Activated naive CD8-positive, alpha-beta T cell (primary cell): ENCODE data around the gene LDB1.
A peak's percentile ranks its signal among the peaks of the same experiment; 100 is the strongest.

Source experiments
- H3K27ac Mint-ChIP-seq: one replicate; pipeline ENCODE4 v1.8.0; 2021; ENCODE audit warnings: mixed read lengths
- H3K27me3 Mint-ChIP-seq: one replicate; pipeline ENCODE4 v1.8.0; 2021; ENCODE audit warnings: mixed read lengths
- H3K36me3 Mint-ChIP-seq: one replicate; pipeline ENCODE4 v1.8.0; 2021; ENCODE audit warnings: mixed read lengths
- H3K4me1 Mint-ChIP-seq: one replicate; pipeline ENCODE4 v1.8.0; 2021; ENCODE audit warnings: low read depth, mixed read lengths
- H3K4me3 Mint-ChIP-seq: one replicate; pipeline ENCODE4 v1.8.0; 2021; ENCODE audit warnings: mild to moderate bottlenecking, mixed read lengths
- H3K9me3 Mint-ChIP-seq: one replicate; pipeline ENCODE4 v1.8.0; 2021; ENCODE audit warnings: low read depth, mixed read lengths

The LDB1 gene

DNA sequence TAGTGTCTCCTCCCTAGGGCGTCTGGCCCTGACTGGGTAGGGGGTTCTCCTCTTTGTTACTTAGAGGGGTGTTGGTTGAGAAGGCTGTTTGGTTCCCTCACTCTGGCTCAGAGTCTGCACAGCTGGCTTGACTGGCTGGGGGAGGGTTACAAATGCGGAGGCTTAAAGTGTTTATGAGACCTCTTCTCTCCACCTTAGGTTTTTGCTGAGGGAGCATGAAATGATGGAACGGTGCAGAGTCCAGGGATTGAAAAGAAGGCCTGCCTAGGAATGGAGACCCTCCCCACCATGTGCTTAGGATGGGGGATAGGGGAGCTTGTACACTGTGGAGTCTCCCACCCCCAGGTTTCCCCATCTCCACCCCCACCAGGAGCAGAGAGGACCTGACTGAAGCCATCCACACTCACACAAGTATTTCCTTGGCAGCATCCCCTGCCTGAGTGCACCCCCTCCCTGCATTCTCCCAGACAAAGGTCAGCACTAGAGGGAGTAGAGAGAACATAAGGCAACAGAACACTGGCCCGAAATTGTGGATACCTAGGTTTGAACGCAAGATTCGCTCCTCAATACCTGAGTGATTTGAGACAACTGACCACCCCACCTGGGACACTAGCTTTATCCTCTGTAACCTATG is 1.7 kb upstream of the LDB1 start:
- Mint-ChIP-seq H3K27ac (peak overlapping the region; percentile 93), H3K9me3 (no peaks in the 10 kb centered on the region), H3K36me3 (no peaks in the 10 kb centered on the region), H3K27me3 (no peaks in the 10 kb centered on the region), H3K4me3 (peak overlapping the region; percentile 88), H3K4me1 (peaks cover 33% of the 10 kb centered on the region)

DNA sequence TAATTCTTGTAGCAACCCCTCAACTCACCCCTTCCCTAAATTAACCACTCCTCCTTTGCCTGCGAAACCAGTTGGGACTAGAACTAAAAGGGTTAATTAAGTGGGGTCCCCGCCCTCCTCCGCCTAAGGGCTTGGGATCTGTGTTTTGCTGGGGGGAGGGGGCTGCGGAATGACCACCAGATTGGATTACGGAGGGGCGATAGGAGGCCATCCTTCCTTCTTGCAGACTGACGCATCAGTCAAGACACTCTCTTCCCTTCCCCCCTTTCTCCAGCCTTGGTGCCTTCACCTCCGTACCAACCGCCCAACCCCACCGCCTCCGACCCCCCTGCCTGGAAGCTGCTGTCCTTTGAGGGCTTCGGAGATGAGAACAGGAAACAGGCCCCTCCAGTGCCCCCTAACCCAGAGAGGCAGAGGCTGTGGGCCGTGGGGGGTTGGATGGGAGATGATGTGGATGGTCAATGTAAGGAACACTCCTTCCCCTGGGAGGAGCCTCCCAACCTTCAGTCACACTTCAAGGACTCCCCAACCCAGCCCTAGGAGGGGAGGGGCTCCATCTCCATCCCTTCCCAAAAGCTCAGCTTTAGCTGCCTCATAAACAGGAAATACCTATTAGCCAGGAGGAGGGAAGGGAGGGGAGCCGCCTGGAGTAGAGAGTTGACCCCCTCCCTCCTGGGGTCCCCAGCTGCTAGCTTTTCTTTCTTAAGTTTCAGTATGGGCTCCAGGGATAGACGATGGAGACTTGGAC is 997 bp upstream of the LDB1 start:
- H3K4me1 Mint-ChIP-seq, result peaks cover 39% of the 10 kb centered on the region
- no peaks in the 10 kb centered on the region for H3K9me3 Mint-ChIP-seq
- peak overlapping the region; percentile 88 for H3K4me3 Mint-ChIP-seq
- H3K27ac Mint-ChIP-seq, result peak overlapping the region; percentile 93
- no peaks in the 10 kb centered on the region for H3K36me3 Mint-ChIP-seq
- no peaks in the 10 kb centered on the region for H3K27me3 Mint-ChIP-seq

DNA sequence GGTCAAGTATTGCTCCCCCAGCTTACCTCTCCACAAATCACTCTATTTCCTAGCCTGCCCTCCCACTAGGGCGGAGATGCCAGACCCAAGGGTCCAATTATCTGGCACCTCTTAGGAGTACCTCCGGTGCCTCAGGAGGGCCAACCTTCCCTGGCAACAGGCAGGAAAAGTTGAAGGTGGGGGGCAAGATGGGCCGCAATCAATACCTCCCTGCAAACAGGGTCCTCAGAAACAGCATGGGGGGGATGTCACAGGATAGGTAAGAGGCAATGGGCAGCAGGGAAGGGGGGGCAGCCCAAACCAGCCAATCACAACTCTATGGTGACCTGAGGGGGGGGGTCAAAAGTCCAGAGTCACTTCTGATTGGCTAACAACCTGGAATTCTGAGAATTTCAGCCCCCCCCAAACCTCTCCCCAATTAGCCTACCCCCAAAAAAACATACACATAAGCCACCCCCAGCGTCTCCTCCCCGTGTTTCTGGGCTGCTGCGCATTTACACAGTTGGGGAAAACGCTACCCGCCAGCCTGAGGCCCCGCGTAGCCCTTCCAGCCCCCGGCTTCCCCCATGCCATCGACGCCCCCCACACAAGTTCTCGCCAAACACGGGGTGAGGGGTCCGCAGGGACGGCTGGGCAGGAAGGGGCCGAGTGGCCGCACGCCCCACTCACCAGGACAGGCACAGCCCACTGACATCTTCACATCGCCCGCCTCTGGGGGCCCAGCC is 589 bp downstream of the LDB1 start:
- H3K27ac Mint-ChIP-seq, result peak overlapping the region; percentile 96
- H3K4me3 Mint-ChIP-seq, result peak overlapping the region; percentile 93
- no peaks in the 10 kb centered on the region for H3K9me3 Mint-ChIP-seq
- H3K4me1 Mint-ChIP-seq, result peaks cover 52% of the 10 kb centered on the region
- H3K27me3 Mint-ChIP-seq, result no peaks in the 10 kb centered on the region
- H3K36me3 Mint-ChIP-seq, result no peaks in the 10 kb centered on the region

DNA sequence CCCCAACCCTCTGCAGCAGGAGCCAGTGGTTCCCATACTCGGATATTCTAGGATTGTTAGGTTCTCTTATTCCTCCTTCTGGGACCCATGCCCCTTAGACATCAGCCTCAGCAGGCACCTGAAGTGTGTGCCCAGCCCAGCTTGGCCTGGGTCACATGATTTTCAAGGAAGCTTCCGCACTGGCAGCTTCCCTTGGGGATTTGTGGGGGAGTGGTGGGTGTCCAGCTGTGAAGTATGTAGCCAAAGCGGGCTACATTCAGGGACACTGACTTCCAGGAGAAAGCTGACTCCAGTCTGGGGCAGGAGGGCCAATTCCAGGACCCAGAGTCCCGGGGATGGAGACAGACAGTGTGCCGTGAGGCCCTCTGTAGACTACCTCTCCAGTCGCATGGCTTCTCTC is 1.3 kb downstream of the LDB1 start:
- H3K4me1 Mint-ChIP-seq, result peaks cover 53% of the 10 kb centered on the region

DNA sequence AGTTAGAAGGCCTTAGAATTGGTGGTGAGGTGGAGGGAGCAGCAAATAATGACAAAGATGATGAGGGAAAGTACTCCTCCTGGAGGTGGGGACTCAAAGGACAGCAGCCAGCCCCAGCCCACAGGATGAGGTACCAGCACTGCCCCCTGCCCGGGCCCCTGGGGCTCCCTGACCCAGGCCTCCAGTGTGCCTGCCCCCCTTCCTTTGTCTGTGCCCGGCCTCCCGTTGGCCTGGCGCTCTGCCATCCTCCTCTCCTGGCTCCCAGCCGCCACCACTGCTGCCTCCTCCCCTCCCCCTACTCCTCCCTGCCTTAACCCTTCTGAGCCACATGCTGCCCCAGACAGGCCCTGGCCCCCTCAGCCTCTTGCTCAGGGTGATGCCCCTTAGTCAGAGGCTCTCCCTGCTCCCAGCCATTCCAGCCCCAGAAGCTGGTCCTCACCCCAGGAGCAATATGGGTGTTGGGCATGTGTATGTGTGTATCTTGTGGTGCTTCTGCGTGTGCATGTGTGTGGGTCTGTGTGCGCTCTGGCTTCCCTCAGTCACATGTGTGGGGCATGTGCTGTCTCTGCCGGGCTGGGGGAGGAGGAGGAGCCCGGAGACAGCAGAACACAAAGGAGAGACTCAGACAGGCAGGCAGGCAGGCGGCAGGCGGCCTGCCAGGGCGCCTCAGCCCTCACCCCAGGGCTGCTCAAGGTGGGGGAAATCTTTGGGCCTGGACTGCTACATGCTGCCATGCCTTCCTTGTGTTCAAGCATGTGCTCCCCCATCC is 2.6 kb downstream of the LDB1 start:
- no peaks in the 10 kb centered on the region for H3K36me3 Mint-ChIP-seq
- H3K4me3 Mint-ChIP-seq, result peak overlapping the region; percentile 93
- peaks cover 65% of the 10 kb centered on the region for H3K4me1 Mint-ChIP-seq
- no peaks in the 10 kb centered on the region for H3K27me3 Mint-ChIP-seq
- H3K27ac Mint-ChIP-seq, result peak overlapping the region; percentile 96
- no peaks in the 10 kb centered on the region for H3K9me3 Mint-ChIP-seq

More for the DNA sequence above, 1.3 kb downstream of the LDB1 start:
- H3K27me3 Mint-ChIP-seq, result no peaks in the 10 kb centered on the region
- H3K9me3 Mint-ChIP-seq, result no peaks in the 10 kb centered on the region
- H3K27ac Mint-ChIP-seq, result peak overlapping the region; percentile 96
- peak overlapping the region; percentile 93 for H3K4me3 Mint-ChIP-seq
- H3K36me3 Mint-ChIP-seq, result no peaks in the 10 kb centered on the region

DNA sequence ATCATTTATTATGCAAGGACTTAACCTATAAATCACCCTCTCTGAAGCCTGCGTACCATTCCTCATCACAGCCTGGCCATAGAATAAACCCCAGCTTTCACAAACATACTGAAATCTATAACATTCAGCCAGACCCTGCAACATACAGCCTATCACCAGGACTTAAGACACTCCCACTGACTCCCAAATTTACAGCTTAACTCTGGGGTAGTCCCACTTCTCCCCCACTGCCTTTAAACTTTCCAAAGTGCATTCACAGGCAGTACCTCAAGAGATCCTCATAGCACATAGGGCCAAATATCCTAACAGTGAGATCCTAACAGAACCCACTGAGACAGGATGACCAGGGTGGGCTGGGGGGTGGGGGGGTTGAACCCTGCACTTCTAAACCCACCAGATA is 3.5 kb downstream of the LDB1 start:
- H3K27me3 Mint-ChIP-seq, result no peaks in the 10 kb centered on the region

DNA sequence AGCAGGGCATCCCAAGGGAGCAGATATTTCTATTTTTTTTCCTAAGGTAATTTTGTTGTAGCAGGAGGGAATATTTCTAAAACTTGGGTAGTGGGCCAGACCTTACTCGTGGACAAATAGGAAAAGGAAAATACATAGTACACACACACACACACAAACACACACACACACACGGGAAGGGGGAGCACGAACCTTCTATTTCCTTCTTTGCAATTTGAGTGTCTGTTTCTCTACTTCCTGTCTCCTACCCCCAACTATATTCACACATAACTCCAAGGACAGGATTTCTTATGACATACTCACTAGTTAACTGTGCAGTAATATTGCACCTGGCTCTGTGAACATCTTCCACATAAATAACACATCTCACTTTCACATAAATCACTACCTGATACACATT is 4.4 kb downstream of the LDB1 start:
- peak overlapping the region; percentile 96 for H3K27ac Mint-ChIP-seq
- H3K27me3 Mint-ChIP-seq, result no peaks in the 10 kb centered on the region
- no peaks in the 10 kb centered on the region for H3K36me3 Mint-ChIP-seq
- H3K9me3 Mint-ChIP-seq, result no peaks in the 10 kb centered on the region
- H3K4me1 Mint-ChIP-seq, result peaks cover 63% of the 10 kb centered on the region
- H3K4me3 Mint-ChIP-seq, result peak overlapping the region; percentile 91

More for the DNA sequence above, 3.5 kb downstream of the LDB1 start:
- Mint-ChIP-seq H3K4me1 (peaks cover 67% of the 10 kb centered on the region), H3K9me3 (no peaks in the 10 kb centered on the region), H3K4me3 (peak overlapping the region; percentile 91), H3K27ac (peak overlapping the region; percentile 96), H3K36me3 (no peaks in the 10 kb centered on the region)

DNA sequence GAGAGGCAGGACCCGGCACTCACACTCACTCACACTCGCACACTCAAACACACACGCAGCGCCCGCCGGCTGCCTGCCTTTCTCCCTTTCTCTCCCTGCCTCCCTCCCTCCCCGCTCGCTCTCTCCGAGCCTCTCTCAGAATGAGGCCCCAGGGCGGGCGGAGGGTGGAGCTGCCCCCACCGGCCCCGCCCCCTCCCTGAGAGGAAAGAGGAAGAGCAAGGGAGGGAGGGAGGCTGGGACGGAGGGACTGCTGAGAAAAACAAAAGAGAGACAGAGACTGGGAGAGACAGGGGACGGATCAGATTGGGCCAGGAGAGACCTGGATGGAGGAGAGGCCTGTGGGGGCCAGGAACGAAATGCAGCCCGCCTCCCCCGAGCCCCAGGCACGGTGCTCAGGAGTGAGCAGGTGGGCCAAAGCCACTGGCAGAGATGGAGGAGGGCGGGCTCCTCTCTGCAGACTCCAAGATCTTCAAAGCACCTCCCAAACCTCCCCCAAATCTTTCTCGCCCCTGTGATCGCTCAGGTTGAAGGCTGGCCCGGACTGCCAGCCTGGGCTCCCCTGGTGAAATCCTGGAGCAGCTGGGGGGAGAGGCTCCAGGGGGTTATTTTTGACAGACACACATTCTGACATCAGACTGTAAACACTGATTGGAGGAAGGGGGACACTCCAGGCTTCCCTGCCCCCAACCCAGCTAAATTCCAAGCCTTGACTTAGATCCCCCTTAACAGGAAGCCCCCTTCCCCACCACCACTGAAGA is 5.1 kb downstream of the LDB1 start:
- Mint-ChIP-seq H3K4me1 (peaks cover 62% of the 10 kb centered on the region), H3K4me3 (peak overlapping the region; percentile 91), H3K27ac (peak overlapping the region; percentile 96), H3K27me3 (no peaks in the 10 kb centered on the region), H3K36me3 (no peaks in the 10 kb centered on the region), H3K9me3 (no peaks in the 10 kb centered on the region)

DNA sequence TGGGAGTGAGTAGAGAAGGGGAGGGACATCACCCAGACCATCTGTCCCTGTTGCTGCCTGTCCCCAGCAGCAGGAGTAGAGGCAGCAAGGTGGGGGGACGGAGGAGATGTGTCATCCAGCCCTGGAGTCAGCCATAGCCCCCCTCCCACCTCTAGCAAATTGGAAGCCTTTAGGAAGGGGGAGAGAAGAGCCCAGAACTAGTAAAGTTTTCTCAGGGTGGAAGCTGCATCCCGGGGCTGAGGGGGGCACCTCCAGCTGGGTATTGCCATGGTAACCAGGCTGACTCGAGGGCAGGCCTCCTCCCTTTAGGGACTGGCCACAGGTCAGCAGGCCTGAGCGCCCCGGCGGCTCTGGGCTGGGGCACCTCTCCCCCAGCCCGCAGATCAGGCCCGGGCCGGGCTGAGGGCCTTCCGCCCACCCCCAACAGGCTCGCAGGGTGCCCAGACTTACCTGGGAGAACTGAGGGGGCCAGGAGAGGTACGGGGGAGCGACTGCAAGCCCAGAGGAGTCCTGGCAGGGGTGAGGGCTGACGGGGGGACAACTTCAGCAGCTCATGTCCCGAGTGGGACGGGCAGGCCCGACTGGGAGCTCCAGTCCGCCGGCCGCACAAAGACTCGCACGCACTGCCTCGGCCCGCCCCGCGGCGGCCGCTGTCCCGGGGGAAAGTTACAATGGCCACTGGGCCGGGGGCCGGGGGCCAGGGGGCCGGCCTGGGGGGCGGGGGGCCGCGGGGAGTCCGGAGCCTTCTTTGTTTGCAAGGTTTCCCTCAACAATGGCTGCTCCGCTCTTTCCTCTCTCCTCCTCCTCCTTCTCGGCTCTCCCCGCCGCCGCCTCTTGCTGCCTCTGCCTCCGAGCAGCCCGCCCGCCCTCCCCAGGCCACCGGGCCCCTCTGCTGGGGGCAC is 6.0 kb downstream of the LDB1 start:
- H3K27ac Mint-ChIP-seq, result peak overlapping the region; percentile 96
- peak overlapping the region; percentile 91 for H3K4me3 Mint-ChIP-seq
- no peaks in the 10 kb centered on the region for H3K36me3 Mint-ChIP-seq
- peaks cover 60% of the 10 kb centered on the region for H3K4me1 Mint-ChIP-seq
- H3K9me3 Mint-ChIP-seq, result no peaks in the 10 kb centered on the region
- H3K27me3 Mint-ChIP-seq, result no peaks in the 10 kb centered on the region

DNA sequence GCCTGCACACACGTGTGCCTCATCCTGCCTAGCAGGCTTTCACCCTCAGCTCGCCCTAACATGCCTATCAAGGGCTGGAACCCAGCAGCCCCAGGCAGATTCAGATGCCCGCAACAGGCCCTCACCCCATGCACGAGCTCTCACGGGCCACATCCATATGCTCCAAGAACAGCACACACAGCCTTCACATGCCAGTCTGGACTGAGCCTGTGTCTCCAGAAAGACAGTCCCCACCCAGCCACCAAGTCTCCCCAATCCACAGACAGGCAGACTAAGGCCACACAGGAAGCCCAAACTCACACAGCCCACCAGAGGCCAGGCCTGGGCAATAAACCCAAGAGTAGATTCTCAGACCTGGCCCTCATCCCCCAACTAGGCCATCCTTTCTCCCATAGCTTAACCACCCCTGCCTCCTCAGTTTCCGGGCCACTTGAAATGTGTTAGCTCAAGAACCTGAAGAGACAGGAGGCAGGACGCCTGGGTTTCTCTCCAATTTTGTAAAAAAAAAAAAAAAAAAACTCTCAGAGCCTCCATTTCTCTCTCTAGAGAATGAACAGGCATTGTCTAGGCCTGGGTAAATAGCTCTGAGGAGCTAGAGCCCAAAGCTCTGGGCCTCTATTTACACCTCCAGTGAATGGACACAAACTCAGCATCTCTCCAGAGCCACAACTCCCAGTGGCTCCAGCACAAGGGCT is 6.8 kb downstream of the LDB1 start:
- H3K27me3 Mint-ChIP-seq, result no peaks in the 10 kb centered on the region
- H3K27ac Mint-ChIP-seq, result peak overlapping the region; percentile 85
- H3K9me3 Mint-ChIP-seq, result no peaks in the 10 kb centered on the region
- no peaks in the 10 kb centered on the region for H3K36me3 Mint-ChIP-seq
- peak overlapping the region; percentile 83 for H3K4me3 Mint-ChIP-seq
- H3K4me1 Mint-ChIP-seq, result peaks cover 53% of the 10 kb centered on the region

DNA sequence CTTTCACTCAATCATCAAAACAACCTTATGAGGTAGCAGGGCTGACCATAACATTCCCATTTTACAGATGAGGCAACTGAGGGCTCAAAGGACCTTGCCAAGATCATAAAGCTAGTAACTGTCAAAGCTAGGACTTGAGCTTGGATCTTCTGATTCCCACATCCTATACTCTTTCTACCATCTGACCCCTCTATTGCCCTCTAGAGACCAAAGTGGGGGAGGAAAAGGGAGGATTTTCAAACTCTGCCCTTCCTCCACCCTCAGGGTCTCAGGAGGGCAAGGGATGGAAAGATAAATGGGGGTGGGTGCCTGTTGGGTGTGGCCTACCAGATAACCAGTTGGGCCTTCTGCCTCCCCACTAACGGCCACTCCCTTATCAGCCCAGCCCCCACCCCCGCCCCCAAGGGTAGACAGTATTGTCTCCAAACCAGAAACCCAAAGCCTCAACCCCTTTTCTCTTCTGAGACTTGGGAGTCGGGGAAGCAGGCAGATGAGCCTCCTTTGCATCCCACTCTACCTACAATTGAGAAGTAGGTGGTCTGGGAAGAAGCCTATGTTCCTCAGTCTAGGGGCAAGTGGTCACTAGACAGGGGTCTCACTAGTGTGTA is 7.9 kb downstream of the LDB1 start:
- H3K4me1 Mint-ChIP-seq, result peaks cover 44% of the 10 kb centered on the region
- no peaks in the 10 kb centered on the region for H3K27me3 Mint-ChIP-seq
- peak overlapping the region; percentile 83 for H3K4me3 Mint-ChIP-seq
- H3K27ac Mint-ChIP-seq, result peak overlapping the region; percentile 55
- no peaks in the 10 kb centered on the region for H3K9me3 Mint-ChIP-seq
- H3K36me3 Mint-ChIP-seq, result no peaks in the 10 kb centered on the region

DNA sequence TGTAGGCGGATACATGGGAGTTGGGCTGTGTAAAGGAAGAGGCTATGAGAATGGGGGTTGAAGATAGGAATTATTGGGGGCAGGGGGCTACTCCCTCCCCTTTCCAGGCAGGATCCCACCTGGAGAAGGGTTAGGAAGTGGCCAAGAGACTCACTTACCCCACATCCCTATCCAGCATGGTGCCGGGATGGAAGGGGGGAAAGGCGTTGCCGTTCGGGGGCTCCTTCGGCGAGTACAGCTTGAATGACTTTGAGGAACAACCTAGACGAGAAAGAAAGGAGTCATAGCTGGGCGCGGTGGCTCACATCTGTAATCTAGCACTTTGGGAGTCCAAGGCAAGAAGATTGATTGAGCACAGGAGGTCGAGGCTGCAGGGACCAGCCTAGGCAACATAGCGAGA is 8.9 kb downstream of the LDB1 start:
- Mint-ChIP-seq H3K4me3 (no peak overlapping the region), H3K27ac (no peak overlapping the region), H3K4me1 (peaks cover 36% of the 10 kb centered on the region), H3K9me3 (no peaks in the 10 kb centered on the region), H3K27me3 (no peaks in the 10 kb centered on the region), H3K36me3 (no peaks in the 10 kb centered on the region)
